Endothelial cell (in vitro differentiated cells): Measurements from ENCODE around the gene MCEE. TPM values are rescaled to one million over a fixed set of nuclear protein-coding genes. Genes with fewer than 3 reads are reported as not detected.

Experiments used
- DNase-seq: peaks from one replicate; pipeline ENCODE4 v3.0.0; 2021; ENCODE audit warnings: low spot score
- H3K27ac Mint-ChIP-seq: one replicate; pipeline ENCODE4 v1.8.0; 2021; ENCODE audit warnings: mixed read lengths, inconsistent platforms; ENCODE audit not compliant: unreplicated experiment
- H3K27me3 Mint-ChIP-seq: one replicate; pipeline ENCODE4 v1.8.0; 2021; ENCODE audit warnings: mild to moderate bottlenecking, moderate library complexity, mixed read lengths, inconsistent platforms; ENCODE audit not compliant: unreplicated experiment
- H3K36me3 Mint-ChIP-seq: one replicate; pipeline ENCODE4 v1.8.0; 2021; ENCODE audit warnings: mild to moderate bottlenecking, low read depth, mixed read lengths, inconsistent platforms; ENCODE audit not compliant: unreplicated experiment
- H3K4me1 Mint-ChIP-seq: one replicate; pipeline ENCODE4 v1.8.0; 2021; ENCODE audit warnings: mild to moderate bottlenecking, mixed read lengths, inconsistent platforms; ENCODE audit not compliant: unreplicated experiment
- H3K4me3 Mint-ChIP-seq: one replicate; pipeline ENCODE4 v1.8.0; 2021; ENCODE audit warnings: mild to moderate bottlenecking, mixed read lengths, inconsistent platforms; ENCODE audit not compliant: unreplicated experiment
- H3K9me3 Mint-ChIP-seq: one replicate; pipeline ENCODE4 v1.8.0; 2021; ENCODE audit warnings: mixed read lengths, inconsistent platforms; ENCODE audit not compliant: unreplicated experiment
- CTCF ChIP-seq: fragments of 200-600 bp; sonication (generic); IDR thresholded peaks from one replicate; pipeline ENCODE4 v1.5.0; 2021; ENCODE audit warnings: antibody characterized with exemption; ENCODE audit not compliant: unreplicated experiment
- total RNA-seq: library from RNA; stranded (reverse); fragmentation: NEBNext Ultra II Directional; extraction: Animal tissue kit (Norgen Biotek cat#: 25700); gene quantifications from one replicate; pipeline ENCODE4 v1.2.1, GENCODE V29; 2021; ENCODE audit not compliant: unreplicated experiment

MCEE gene
- total RNA-seq, 1 donor from 2014 or later: 4.6 TPM

DNA sequence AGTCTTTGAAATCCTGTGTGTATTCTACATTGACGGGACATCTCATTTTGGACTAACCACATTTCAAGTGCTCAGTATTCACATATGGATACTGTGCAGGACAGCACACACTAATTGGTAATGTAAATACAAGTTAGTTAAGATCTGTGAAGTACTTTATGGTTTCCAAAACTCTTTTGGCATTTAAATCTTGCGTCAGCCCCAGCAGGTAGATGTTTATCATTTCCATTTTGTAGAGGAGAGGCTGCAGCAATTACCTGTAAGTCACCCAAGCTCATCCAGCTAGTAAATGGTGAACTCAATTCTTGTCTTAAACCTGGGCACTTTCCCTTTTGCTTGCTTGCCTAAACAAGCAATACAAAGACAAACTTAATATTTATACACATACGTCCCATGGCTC lies 63.2 kb downstream of the MCEE start:
- Mint-ChIP-seq H3K27ac (no peak overlapping the region), H3K4me3 (no peak overlapping the region), H3K9me3 (no peaks in the 10 kb centered on the region), H3K36me3 (peaks cover 24% of the 10 kb centered on the region), H3K27me3 (peaks cover 13% of the 10 kb centered on the region), H3K4me1 (peaks cover 26% of the 10 kb centered on the region)
- DNase-seq: no peak
- no peak for TF ChIP-seq CTCF

- H3K27ac Mint-ChIP-seq: no peak overlapping the region
- no peaks in the 10 kb centered on the region for H3K9me3 Mint-ChIP-seq
- peaks cover 18% of the 10 kb centered on the region for H3K4me1 Mint-ChIP-seq
- peaks cover 13% of the 10 kb centered on the region for H3K27me3 Mint-ChIP-seq
- peaks cover 11% of the 10 kb centered on the region for H3K36me3 Mint-ChIP-seq
- H3K4me3 Mint-ChIP-seq: no peak overlapping the region
- no peak for DNase-seq
- no peak for TF ChIP-seq CTCF
Measured at GRCh38 chr2:71064754-71065621, 65.0 kb downstream of the MCEE start.

GRCh38 chr2:71064110-71064611 lies 65.9 kb downstream of the MCEE start:
- Mint-ChIP-seq H3K9me3 (no peaks in the 10 kb centered on the region), H3K27me3 (peaks cover 13% of the 10 kb centered on the region), H3K4me1 (peaks cover 10% of the 10 kb centered on the region), H3K36me3 (peaks cover 2% of the 10 kb centered on the region), H3K27ac (no peak overlapping the region), H3K4me3 (no peak overlapping the region)
- TF ChIP-seq CTCF: no peak
- no peak for DNase-seq

DNA sequence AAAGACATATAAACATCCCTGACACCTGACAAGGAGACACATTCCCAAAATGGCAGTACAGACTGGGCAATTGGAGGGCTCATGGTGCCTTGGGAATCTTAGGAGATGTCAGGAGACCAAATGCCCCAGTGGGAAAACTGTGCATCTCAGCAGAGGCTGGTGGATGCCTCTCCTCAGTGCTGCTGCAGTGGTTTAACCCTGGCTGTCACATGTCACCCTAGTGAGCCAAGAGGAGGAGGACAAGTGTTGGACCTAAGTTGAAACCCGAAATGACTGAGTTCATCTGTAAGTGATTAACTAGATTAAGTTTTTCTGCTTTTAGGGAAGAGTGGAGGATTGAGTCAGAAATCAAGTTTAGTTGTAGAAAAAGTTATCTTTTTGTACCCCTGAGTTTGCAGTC lies 66.8 kb downstream of the MCEE start:
- Mint-ChIP-seq H3K27ac (no peak overlapping the region), H3K4me3 (no peak overlapping the region), H3K36me3 (no peaks in the 10 kb centered on the region), H3K4me1 (peaks cover 8% of the 10 kb centered on the region), H3K27me3 (peaks cover 7% of the 10 kb centered on the region), H3K9me3 (peaks cover 4% of the 10 kb centered on the region)
- DNase-seq: no peak
- no peak for TF ChIP-seq CTCF

- Mint-ChIP-seq H3K27ac (no peak overlapping the region), H3K36me3 (no peaks in the 10 kb centered on the region), H3K4me3 (no peak overlapping the region), H3K27me3 (peaks cover 2% of the 10 kb centered on the region), H3K4me1 (no peaks in the 10 kb centered on the region), H3K9me3 (peaks cover 4% of the 10 kb centered on the region)
- TF ChIP-seq CTCF: no peak
- no peak for DNase-seq
Measured at GRCh38 chr2:71060871-71061270, 69.2 kb downstream of the MCEE start.
